ENCODE results near the gene B9D1. TPM values are rescaled to one million over a fixed set of nuclear protein-coding genes. Genes with fewer than 3 reads are reported as not detected.

The B9D1 gene
- total and polyA plus RNA-seq, 2 of the 13 experiments (the other 11 are each of a cell fraction or from before 2014, with no cell fraction given), result 27.7 to 31.1 TPM

GRCh38 chr17:19338031-19338990 is 24.2 kb downstream of the B9D1 start (continued):
- no peak for TF ChIP-seq ZNF407 (CRISPR knock-in tag; IDR thresholded peaks at IDR 0.05; ENCODE audit: not compliant biosample characterization)
- TF ChIP-seq NBN (conservative IDR thresholded peaks at IDR 0.05), result no peak
- TF ChIP-seq SALL1 (CRISPR knock-in tag; IDR thresholded peaks at IDR 0.05), result peak; percentile 95
- TF ChIP-seq GPN1 (CRISPR knock-in tag; IDR thresholded peaks at IDR 0.05; ENCODE audit: borderline replicate concordance), result no peak
- TF ChIP-seq HNRNPH1 (optimal IDR thresholded peaks at IDR 0.05; ENCODE audit: low read depth, low read length), result no peak
- TF ChIP-seq FOSL1 (CRISPR knock-in tag; IDR thresholded peaks at IDR 0.05; ENCODE audit: borderline replicate concordance), result no peak
- TF ChIP-seq TBP (CRISPR knock-in tag; IDR thresholded peaks at IDR 0.05), result no peak
- TF ChIP-seq, protein P1, sequence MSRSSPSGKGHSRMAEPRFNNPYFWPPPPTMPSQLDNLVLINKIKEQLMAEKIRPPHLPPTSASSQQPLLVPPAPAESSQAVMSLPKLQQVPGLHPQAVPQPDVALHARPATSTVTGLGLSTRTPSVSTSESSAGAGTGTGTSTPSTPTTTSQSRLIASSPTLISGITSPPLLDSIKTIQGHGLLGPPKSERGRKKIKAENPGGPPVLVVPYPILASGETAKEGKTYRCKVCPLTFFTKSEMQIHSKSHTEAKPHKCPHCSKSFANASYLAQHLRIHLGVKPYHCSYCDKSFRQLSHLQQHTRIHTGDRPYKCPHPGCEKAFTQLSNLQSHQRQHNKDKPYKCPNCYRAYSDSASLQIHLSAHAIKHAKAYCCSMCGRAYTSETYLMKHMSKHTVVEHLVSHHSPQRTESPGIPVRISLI (CRISPR knock-in tag; IDR thresholded peaks at IDR 0.05; ENCODE audit: borderline replicate concordance), result no peak; the same call in 1 of the 2 replicates
- TF ChIP-seq MEIS1 (CRISPR knock-in tag; IDR thresholded peaks at IDR 0.05; ENCODE audit: borderline replicate concordance), result no peak
- TF ChIP-seq, protein P2, sequence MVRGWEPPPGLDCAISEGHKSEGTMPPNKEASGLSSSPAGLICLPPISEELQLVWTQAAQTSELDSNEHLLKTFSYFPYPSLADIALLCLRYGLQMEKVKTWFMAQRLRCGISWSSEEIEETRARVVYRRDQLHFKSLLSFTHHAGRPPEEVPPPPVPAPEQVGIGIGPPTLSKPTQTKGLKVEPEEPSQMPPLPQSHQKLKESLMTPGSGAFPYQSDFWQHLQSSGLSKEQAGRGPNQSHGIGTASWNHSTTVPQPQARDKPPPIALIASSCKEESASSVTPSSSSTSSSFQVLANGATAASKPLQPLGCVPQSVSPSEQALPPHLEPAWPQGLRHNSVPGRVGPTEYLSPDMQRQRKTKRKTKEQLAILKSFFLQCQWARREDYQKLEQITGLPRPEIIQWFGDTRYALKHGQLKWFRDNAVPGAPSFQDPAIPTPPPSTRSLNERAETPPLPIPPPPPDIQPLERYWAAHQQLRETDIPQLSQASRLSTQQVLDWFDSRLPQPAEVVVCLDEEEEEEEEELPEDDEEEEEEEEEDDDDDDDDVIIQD (CRISPR knock-in tag; IDR thresholded peaks at IDR 0.05; ENCODE audit: low read depth), result peak; percentile 48; the same call in 1 of the 2 replicates
